OCI-LY3 (cell line): ENCODE data around the gene ANKRD33B.

Experiments
- H2AFZ ChIP-seq: fragments of 200-600, 300-600 bp; shearing (Covaris generic); 2 replicates; pipeline ENCODE4 v1.6.0; 2014; ENCODE audit warnings: antibody characterized with exemption, low read depth, low read length
- H3K27ac ChIP-seq: fragments of 200-600, 300-600 bp; sonication (generic); 2 replicates; pipeline ENCODE4 v1.5.1; 2014; ENCODE audit warnings: mild to moderate bottlenecking, low read length, moderate library complexity, mixed read lengths
- H3K27me3 ChIP-seq: fragments of 200-600, 300-600 bp; sonication (generic); 2 replicates; pipeline ENCODE4 v1.6.1; 2014; ENCODE audit warnings: low read depth, low read length, mixed read lengths
- H3K36me3 ChIP-seq: fragments of 200-600, 300-600 bp; sonication (generic); replicated peaks from 2 replicates; pipeline ENCODE3; 2014; ENCODE audit warnings: low read depth, low read length, mixed read lengths
- H3K4me1 ChIP-seq: fragments of 300-600, 200-600 bp; sonication (generic); 2 replicates; pipeline ENCODE4 v1.6.1; 2014; ENCODE audit warnings: low read length, mixed read lengths
- H3K4me2 ChIP-seq: fragments of 200-600, 300-600 bp; sonication (generic); 2 replicates; pipeline ENCODE4 v1.6.1; 2014; ENCODE audit warnings: low read length, mixed read lengths
- H3K4me3 ChIP-seq: fragments of 300-600, 200-600 bp; sonication (generic); 2 replicates; pipeline ENCODE4 v1.5.1; 2014; ENCODE audit warnings: antibody characterized with exemption, mild to moderate bottlenecking, low read length, moderate library complexity
- H3K79me2 ChIP-seq: fragments of 300-600, 200-600 bp; shearing (Covaris generic); 2 replicates; pipeline ENCODE4 v1.6.1; 2014; ENCODE audit warnings: mild to moderate bottlenecking, low read length, mixed read lengths
- H3K9ac ChIP-seq: fragments of 300-600, 200-600 bp; shearing (Covaris generic); 2 replicates; pipeline ENCODE4 v1.6.0; 2014; ENCODE audit warnings: mild to moderate bottlenecking, low read length, moderate library complexity
- H3K9me3 ChIP-seq: fragments of 200-600, 300-600 bp; shearing (Covaris generic); 2 replicates; pipeline ENCODE4 v1.6.1; 2014; ENCODE audit warnings: low read length, mixed read lengths; ENCODE audit not compliant: insufficient read depth
- H4K20me1 ChIP-seq: fragments of 200-600, 300-600 bp; sonication (generic); 2 replicates; pipeline ENCODE4 v1.6.1; 2016; ENCODE audit warnings: low read length, mixed read lengths; ENCODE audit not compliant: insufficient read depth
- EZH2phosphoT487 ChIP-seq: fragments of 200-600 bp; shearing (Covaris generic); IDR thresholded peaks from 2 replicates; pipeline ENCODE4 v1.6.1; 2018; ENCODE audit warnings: antibody characterized with exemption, mixed run types, low read depth
- TF ChIP-seq, protein P1 (sequence below): fragments of 200-600, 300-600 bp; sonication (generic); IDR thresholded peaks from 2 replicates; pipeline ENCODE4 v1.5.1; 2014; ENCODE audit warnings: antibody characterized with exemption, low read length, low read depth

Gene ANKRD33B

GRCh38 chr5:10579536-10580521 lies 16.0 kb downstream of the ANKRD33B start:
- H3K4me1 ChIP-seq: peaks cover 96% of the 10 kb centered on the region
- H3K4me3 ChIP-seq: peak overlapping the region; percentile 71
- H3K27me3 ChIP-seq: no peaks in the 10 kb centered on the region
- peaks cover 91% of the 10 kb centered on the region for H3K79me2 ChIP-seq
- TF ChIP-seq EZH2phosphoT487: no peak
- TF ChIP-seq, protein P1, sequence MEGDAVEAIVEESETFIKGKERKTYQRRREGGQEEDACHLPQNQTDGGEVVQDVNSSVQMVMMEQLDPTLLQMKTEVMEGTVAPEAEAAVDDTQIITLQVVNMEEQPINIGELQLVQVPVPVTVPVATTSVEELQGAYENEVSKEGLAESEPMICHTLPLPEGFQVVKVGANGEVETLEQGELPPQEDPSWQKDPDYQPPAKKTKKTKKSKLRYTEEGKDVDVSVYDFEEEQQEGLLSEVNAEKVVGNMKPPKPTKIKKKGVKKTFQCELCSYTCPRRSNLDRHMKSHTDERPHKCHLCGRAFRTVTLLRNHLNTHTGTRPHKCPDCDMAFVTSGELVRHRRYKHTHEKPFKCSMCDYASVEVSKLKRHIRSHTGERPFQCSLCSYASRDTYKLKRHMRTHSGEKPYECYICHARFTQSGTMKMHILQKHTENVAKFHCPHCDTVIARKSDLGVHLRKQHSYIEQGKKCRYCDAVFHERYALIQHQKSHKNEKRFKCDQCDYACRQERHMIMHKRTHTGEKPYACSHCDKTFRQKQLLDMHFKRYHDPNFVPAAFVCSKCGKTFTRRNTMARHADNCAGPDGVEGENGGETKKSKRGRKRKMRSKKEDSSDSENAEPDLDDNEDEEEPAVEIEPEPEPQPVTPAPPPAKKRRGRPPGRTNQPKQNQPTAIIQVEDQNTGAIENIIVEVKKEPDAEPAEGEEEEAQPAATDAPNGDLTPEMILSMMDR: no peak
- peaks cover 74% of the 10 kb centered on the region for H4K20me1 ChIP-seq
- peaks cover 20% of the 10 kb centered on the region for H3K36me3 ChIP-seq
- H2AFZ ChIP-seq: no peak overlapping the region
- H3K9ac ChIP-seq: peak overlapping the region; percentile 68
- no peaks in the 10 kb centered on the region for H3K9me3 ChIP-seq
- H3K4me2 ChIP-seq: peak overlapping the region; percentile 97
- H3K27ac ChIP-seq: peak overlapping the region; percentile 96

DNA sequence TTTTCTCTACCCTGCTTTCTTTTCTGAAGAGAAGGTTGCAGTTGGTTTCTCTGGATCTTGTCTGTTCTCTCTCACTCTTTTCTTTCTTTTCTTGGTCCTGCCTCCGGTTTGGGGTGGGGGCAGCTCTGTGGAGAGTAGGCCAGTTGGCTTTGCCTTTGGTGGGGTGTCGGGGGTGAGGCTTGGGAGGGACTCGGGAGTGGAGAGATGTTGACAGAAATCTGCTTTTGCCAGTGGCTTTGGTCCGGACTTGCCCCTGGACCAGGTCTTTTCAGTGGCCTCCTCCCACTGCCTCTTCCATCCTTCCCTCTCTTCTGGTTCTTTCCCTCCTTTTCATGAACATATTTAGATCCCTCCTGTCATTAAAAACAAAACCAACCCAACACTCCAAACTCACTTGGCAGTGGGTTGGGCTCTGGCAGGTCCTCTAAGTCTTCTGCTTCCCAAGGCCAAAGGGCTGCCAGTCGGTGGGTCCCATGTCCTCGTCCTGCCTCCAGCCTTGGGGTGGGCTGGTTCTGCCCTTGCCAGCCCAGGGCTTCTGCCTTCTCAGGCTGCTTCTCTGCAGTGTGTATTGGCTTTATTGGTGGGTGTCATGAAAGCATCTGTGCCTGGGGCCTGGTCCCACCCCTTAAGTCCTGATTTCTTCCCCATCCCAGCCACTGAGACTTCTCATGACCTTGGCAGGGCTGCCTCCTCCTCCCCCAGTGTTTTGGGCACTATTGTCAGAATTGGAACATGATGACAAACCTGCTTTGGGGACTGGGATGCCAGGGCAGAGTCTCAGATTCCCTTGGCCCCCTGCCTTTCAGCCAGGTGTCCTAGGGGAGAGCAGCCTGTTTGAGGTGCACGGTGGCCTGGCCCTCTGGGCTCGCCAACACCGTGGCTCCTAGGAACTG lies 16.9 kb downstream of the ANKRD33B start:
- Histone ChIP-seq H2AFZ (no peak overlapping the region), H3K79me2 (peaks cover 91% of the 10 kb centered on the region), H3K27ac (peak overlapping the region; percentile 96)

GRCh38 chr5:10581424-10581748 lies 17.5 kb downstream of the ANKRD33B start:
- Histone ChIP-seq H3K4me1 (peaks cover 96% of the 10 kb centered on the region), H3K4me2 (peak overlapping the region; percentile 97; the same call in 1 of the 2 replicates), H3K79me2 (peaks cover 91% of the 10 kb centered on the region), H3K9me3 (no peaks in the 10 kb centered on the region), H3K9ac (no peak overlapping the region; the same call in 1 of the 2 replicates), H3K4me3 (no peak overlapping the region), H2AFZ (no peak overlapping the region), H3K36me3 (peaks cover 27% of the 10 kb centered on the region), H4K20me1 (peaks cover 76% of the 10 kb centered on the region), H3K27ac (no peak overlapping the region), H3K27me3 (no peaks in the 10 kb centered on the region)
- TF ChIP-seq EZH2phosphoT487: no peak
- TF ChIP-seq, protein P1: no peak

More for the DNA sequence above, 16.9 kb downstream of the ANKRD33B start:
- H4K20me1 ChIP-seq: peaks cover 76% of the 10 kb centered on the region
- peak overlapping the region; percentile 71 for H3K4me3 ChIP-seq
- H3K36me3 ChIP-seq: peaks cover 22% of the 10 kb centered on the region
- H3K9ac ChIP-seq: peak overlapping the region; percentile 64; the same call in 1 of the 2 replicates
- H3K9me3 ChIP-seq: no peaks in the 10 kb centered on the region
- peak overlapping the region; percentile 97 for H3K4me2 ChIP-seq
- H3K4me1 ChIP-seq: peaks cover 96% of the 10 kb centered on the region
- no peaks in the 10 kb centered on the region for H3K27me3 ChIP-seq
- no peak for TF ChIP-seq EZH2phosphoT487

- H3K27ac ChIP-seq: no peak overlapping the region
These were observed 18.1 kb downstream of the ANKRD33B start for GRCh38 chr5:10581867-10582511.

More at GRCh38 chr5:10581867-10582511, 18.1 kb downstream of the ANKRD33B start:
- Histone ChIP-seq H3K4me3 (no peak overlapping the region), H3K9ac (no peak overlapping the region), H4K20me1 (peaks cover 76% of the 10 kb centered on the region), H3K79me2 (peaks cover 91% of the 10 kb centered on the region), H3K36me3 (peaks cover 27% of the 10 kb centered on the region), H3K9me3 (no peaks in the 10 kb centered on the region), H2AFZ (no peak overlapping the region), H3K4me2 (peak overlapping the region; percentile 97; the same call in 1 of the 2 replicates), H3K4me1 (peaks cover 95% of the 10 kb centered on the region), H3K27me3 (no peaks in the 10 kb centered on the region)
- TF ChIP-seq EZH2phosphoT487: no peak
- TF ChIP-seq, protein P1: no peak
